Vagina (tissue), 2 donors: Measurements from ENCODE around the gene HIBCH.

ENCODE experiments used
- CTCF ChIP-seq, 3 experiments: fragments of 450-650 bp in 2 of 3; fragments of 200-600 bp in 1 of 3; sonication (generic) in 1 of 3; IDR thresholded peaks; one replicate each; pipeline ENCODE4 v1.5.1; 2017 to 2019; ENCODE audit warnings: antibody characterized with exemption in 3 of 3, mild to moderate bottlenecking in 2 of 3, moderate library complexity in 2 of 3
- POLR2A ChIP-seq, 2 donors: fragments of 450-650 bp; IDR thresholded peaks; one replicate each; pipeline ENCODE4 v1.6.1; 2017; ENCODE audit warnings: antibody characterized with exemption in 2 of 2, mild to moderate bottlenecking in 2 of 2, moderate library complexity in 2 of 2
- POLR2AphosphoS5 ChIP-seq, 2 donors: sonication (generic); formaldehyde crosslinking; IDR thresholded peaks; one replicate each; pipeline ENCODE4 v1.9.0; 2017; ENCODE audit warnings: antibody characterized with exemption in 2 of 2, mild to moderate bottlenecking in 2 of 2, low read depth in 1 of 2; ENCODE audit not compliant: insufficient read depth in 1 of 2

GRCh38 chr2:190360965-190361364 lies 41.3 kb upstream of the HIBCH start:
- TF ChIP-seq CTCF (IDR thresholded peaks at IDR 0.05) (no peak), POLR2A (IDR thresholded peaks at IDR 0.05) (no peak), POLR2AphosphoS5 (IDR thresholded peaks at IDR 0.05; ENCODE audit: insufficient read depth in 1 of 2, low read depth in 1 of 2) (no peak)
